ENCODE data around the gene USP22. TPM values are rescaled to one million over a fixed set of nuclear protein-coding genes. Genes with fewer than 3 reads are reported as not detected.

Gene USP22
- total and polyA plus RNA-seq, 8 donors = 22.7 to 102 (median 75.5) TPM

GRCh38 chr17:20952183-20952582 lies 90.6 kb downstream of the USP22 start:
- Histone ChIP-seq H3K4me1 (peaks cover 6 to 13% (median 9%) of the 10 kb centered on the region in 3 donors), H3K36me3 (no peaks in the 10 kb centered on the region), H3K9me3 (no peaks in the 10 kb centered on the region), H3K27ac (no peak overlapping the region), H3K4me3 (no peak overlapping the region), H3K27me3 (no peaks in the 10 kb centered on the region)
- no peak for TF ChIP-seq CTCF (IDR thresholded peaks at IDR 0.05)
- no peak for DNase-seq
- WGBS, 2 donors = 44% methylated on average over 7 of the region's 7 CpGs
- no peak for FAIRE-seq
- no peak for ATAC-seq
- intact Hi-C loops (cut with DNase I) = no loop called here

Other genes starting within 250 kb of the USP22 start
- gene DHRS7B, start 84.0 kb upstream of the USP22 start, total RNA-seq = 10 to 100 TPM in 3 of 6 donors, 1 to 10 TPM in 3; 7.3 to 16.3 (median 9.5) TPM
- 10 to 100 TPM; 21.2 to 30.4 TPM for gene DHRS7B, start 84.0 kb upstream of the USP22 start, polyA plus RNA-seq
- 10 to 100 TPM in 1 of 6 donors, 1 to 10 TPM in 5; 6.1 to 10.6 (median 9.1) TPM for gene TMEM11, start 171.2 kb upstream of the USP22 start, total RNA-seq
- gene TMEM11, start 171.2 kb upstream of the USP22 start, polyA plus RNA-seq = 10 to 100 TPM; 11.9 to 16.0 TPM
- 1 to 10 TPM; 3.1 to 8.3 (median 5.3) TPM for gene NATD1, start 210.4 kb upstream of the USP22 start, total RNA-seq
- gene NATD1, start 210.4 kb upstream of the USP22 start, polyA plus RNA-seq = 1 to 10 TPM; 2.3 TPM
- 10 to 100 TPM; 16.4 to 25.0 (median 19.9) TPM for gene MAP2K3, start 241.7 kb upstream of the USP22 start, total RNA-seq
- gene MAP2K3, start 241.7 kb upstream of the USP22 start, polyA plus RNA-seq = 10 to 100 TPM; 21.9 to 40.9 TPM

Measured in pancreas (tissue), 10 donors.